Measurements from ENCODE around the gene CBLB.

CBLB gene

GRCh38 chr3:105811518-105812193 is 57.2 kb downstream of the CBLB start:
- Mint-ChIP-seq H3K4me1 (ENCODE audit: low read depth) (peaks cover 27% of the 10 kb centered on the region), H3K27ac (no peak overlapping the region), H3K27me3 (ENCODE audit: low read depth) (no peaks in the 10 kb centered on the region), H3K9me3 (peaks cover 16% of the 10 kb centered on the region), H3K4me3 (no peak overlapping the region), H3K36me3 (ENCODE audit: low read depth) (peaks cover 37% of the 10 kb centered on the region)
- DNase-seq (ENCODE audit: low spot score) = no peak

DNA sequence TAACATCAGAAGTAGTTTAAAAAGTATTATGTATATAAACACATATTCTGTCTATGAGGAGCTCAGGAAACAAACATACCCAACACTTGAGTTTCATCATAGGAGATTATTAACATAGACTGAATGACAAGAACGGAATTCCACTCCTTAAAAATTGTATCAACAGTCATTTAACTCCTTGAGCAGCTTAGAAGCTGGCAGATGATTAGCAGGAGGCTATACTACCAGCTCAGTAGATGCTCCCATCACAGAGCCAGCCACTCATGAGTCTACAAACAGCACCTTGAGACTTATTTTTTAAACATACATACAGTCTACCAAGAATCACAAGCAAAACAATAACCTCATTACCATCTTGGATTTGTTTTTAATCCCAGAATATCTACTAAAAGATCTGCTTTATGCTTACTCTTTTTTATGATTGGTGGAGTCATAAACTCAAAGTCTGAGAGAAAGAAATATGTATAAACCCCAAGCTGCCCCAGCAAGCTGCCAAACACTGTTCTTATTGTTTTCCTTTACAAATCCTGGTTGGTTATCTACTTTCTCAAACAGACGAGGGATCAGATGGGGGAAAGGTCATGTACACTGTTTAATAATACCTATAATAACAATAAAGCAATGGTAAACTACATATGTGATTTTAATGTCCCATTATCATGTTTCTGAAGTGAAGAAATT is 59.5 kb downstream of the CBLB start:
- Mint-ChIP-seq H3K4me3 (no peak overlapping the region), H3K4me1 (ENCODE audit: low read depth) (peaks cover 35% of the 10 kb centered on the region), H3K36me3 (ENCODE audit: low read depth) (peaks cover 33% of the 10 kb centered on the region), H3K9me3 (no peaks in the 10 kb centered on the region), H3K27ac (no peak overlapping the region), H3K27me3 (ENCODE audit: low read depth) (no peaks in the 10 kb centered on the region)
- no peak for DNase-seq (ENCODE audit: low spot score)

GRCh38 chr3:105807701-105808100 is 61.1 kb downstream of the CBLB start:
- Mint-ChIP-seq H3K4me3 (no peak overlapping the region), H3K9me3 (no peaks in the 10 kb centered on the region), H3K36me3 (ENCODE audit: low read depth) (peaks cover 28% of the 10 kb centered on the region), H3K4me1 (ENCODE audit: low read depth) (peaks cover 30% of the 10 kb centered on the region), H3K27me3 (ENCODE audit: low read depth) (no peaks in the 10 kb centered on the region), H3K27ac (no peak overlapping the region)
- DNase-seq (ENCODE audit: low spot score) = no peak

DNA sequence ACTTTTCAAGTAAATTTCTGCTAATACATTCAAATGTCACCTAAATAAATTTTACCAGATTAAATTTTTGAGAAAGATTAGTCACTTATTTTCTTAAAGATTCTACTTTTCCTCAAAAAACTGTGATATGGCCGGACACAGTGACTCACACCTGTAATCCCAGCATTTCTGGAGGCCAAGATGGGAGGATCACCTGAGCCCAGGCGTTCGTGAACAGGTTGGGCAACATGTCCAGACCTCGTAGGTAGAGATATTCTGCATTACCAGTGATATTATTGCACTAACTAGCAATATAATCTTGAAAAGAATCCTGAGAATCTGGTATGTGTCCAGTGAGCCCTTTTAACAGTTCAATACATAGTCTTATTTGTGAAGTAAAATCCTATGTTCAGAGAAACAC is 61.7 kb downstream of the CBLB start:
- H3K4me3 Mint-ChIP-seq = no peak overlapping the region
- peaks cover 30% of the 10 kb centered on the region for H3K4me1 Mint-ChIP-seq (ENCODE audit: low read depth)
- no peaks in the 10 kb centered on the region for H3K9me3 Mint-ChIP-seq
- peaks cover 25% of the 10 kb centered on the region for H3K36me3 Mint-ChIP-seq (ENCODE audit: low read depth)
- no peaks in the 10 kb centered on the region for H3K27me3 Mint-ChIP-seq (ENCODE audit: low read depth)
- H3K27ac Mint-ChIP-seq = no peak overlapping the region
- no peak for DNase-seq (ENCODE audit: low spot score)

DNA sequence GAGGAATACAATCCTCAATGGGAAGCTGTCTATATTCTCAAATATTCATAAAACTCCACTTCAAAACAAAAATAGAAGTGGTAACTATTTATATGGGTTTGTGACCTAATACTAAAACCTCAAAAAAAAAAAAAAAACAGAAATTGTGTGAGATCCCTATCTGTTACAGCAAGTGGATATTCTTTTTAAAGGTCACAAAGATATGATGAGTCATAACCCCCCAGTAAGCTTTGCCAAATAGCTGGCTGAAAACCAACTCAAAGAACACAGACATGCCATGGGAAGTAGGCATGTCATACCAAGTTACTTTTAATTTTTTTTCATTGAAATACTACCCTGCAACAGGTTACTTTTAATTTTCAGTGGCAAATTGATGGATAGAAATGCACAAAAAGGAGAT is 62.5 kb downstream of the CBLB start:
- peak overlapping the region; percentile 35 for H3K4me3 Mint-ChIP-seq
- no peaks in the 10 kb centered on the region for H3K9me3 Mint-ChIP-seq
- no peaks in the 10 kb centered on the region for H3K27me3 Mint-ChIP-seq (ENCODE audit: low read depth)
- DNase-seq (ENCODE audit: low spot score) = no peak
- H3K36me3 Mint-ChIP-seq (ENCODE audit: low read depth) = peaks cover 28% of the 10 kb centered on the region
- H3K4me1 Mint-ChIP-seq (ENCODE audit: low read depth) = peaks cover 34% of the 10 kb centered on the region
- peak overlapping the region; percentile 62 for H3K27ac Mint-ChIP-seq

- Mint-ChIP-seq H3K4me3 (peak overlapping the region; percentile 20), H3K27me3 (ENCODE audit: low read depth) (no peaks in the 10 kb centered on the region), H3K4me1 (ENCODE audit: low read depth) (peaks cover 37% of the 10 kb centered on the region), H3K36me3 (ENCODE audit: low read depth) (peaks cover 27% of the 10 kb centered on the region), H3K27ac (peak overlapping the region; percentile 62), H3K9me3 (no peaks in the 10 kb centered on the region)
- no peak for DNase-seq (ENCODE audit: low spot score)
These were observed 63.4 kb downstream of the CBLB start for GRCh38 chr3:105805404-105805803.

- no peak overlapping the region for H3K4me3 Mint-ChIP-seq
- peaks cover 2% of the 10 kb centered on the region for H3K9me3 Mint-ChIP-seq
- H3K4me1 Mint-ChIP-seq (ENCODE audit: low read depth) = peaks cover 45% of the 10 kb centered on the region
- H3K36me3 Mint-ChIP-seq (ENCODE audit: low read depth) = peaks cover 30% of the 10 kb centered on the region
- no peaks in the 10 kb centered on the region for H3K27me3 Mint-ChIP-seq (ENCODE audit: low read depth)
- no peak for DNase-seq (ENCODE audit: low spot score)
- H3K27ac Mint-ChIP-seq = no peak overlapping the region
These were observed 66.6 kb downstream of the CBLB start for GRCh38 chr3:105802118-105802706.

DNA sequence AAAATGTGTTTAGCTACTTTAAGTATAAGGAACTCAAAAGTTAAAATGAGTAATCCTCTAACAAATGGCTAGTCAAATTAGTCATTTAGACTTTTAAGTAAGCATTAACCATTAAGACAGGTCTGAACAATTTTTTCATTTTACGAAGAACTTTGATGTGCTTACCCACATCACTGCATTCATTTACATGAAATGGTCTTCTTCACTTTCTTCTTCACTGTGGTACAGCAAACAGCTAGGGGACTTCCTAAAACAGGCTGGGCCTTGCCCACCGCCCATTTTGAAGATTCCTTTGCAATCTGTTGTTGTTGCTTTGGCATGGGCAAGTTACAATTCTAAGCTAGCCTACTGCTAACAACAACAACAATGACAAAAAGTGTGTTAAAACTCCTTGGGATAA is 67.4 kb downstream of the CBLB start:
- peaks cover 6% of the 10 kb centered on the region for H3K9me3 Mint-ChIP-seq
- H3K4me3 Mint-ChIP-seq = no peak overlapping the region
- H3K27me3 Mint-ChIP-seq (ENCODE audit: low read depth) = no peaks in the 10 kb centered on the region
- DNase-seq (ENCODE audit: low spot score) = no peak
- H3K4me1 Mint-ChIP-seq (ENCODE audit: low read depth) = peaks cover 46% of the 10 kb centered on the region
- peaks cover 36% of the 10 kb centered on the region for H3K36me3 Mint-ChIP-seq (ENCODE audit: low read depth)
- no peak overlapping the region for H3K27ac Mint-ChIP-seq

DNA sequence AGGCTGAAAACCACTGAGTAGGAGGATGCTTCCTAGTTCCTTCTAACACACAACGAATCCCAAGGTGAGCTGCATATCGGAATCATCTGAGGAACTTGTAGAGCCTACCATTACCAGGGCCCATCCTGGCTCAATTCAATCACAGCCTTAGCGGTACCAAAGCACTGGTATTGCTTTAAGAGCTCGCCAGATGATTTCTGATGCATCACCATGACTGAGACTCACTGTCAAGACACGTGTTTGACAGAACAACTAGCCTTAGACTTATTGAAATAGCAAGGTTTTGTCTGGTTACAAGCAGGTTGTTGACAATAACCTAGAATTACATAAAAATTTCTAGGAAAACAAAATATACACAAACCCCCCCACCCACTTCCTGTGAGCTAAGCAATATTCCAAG is 68.5 kb downstream of the CBLB start:
- peaks cover 43% of the 10 kb centered on the region for H3K4me1 Mint-ChIP-seq (ENCODE audit: low read depth)
- H3K27ac Mint-ChIP-seq = no peak overlapping the region
- H3K36me3 Mint-ChIP-seq (ENCODE audit: low read depth) = peaks cover 38% of the 10 kb centered on the region

GRCh38 chr3:105799286-105799685 is 69.5 kb downstream of the CBLB start:
- H3K27ac Mint-ChIP-seq = no peak overlapping the region
- H3K4me1 Mint-ChIP-seq (ENCODE audit: low read depth) = peaks cover 38% of the 10 kb centered on the region
- H3K36me3 Mint-ChIP-seq (ENCODE audit: low read depth) = peaks cover 34% of the 10 kb centered on the region
- DNase-seq (ENCODE audit: low spot score) = no peak
- H3K27me3 Mint-ChIP-seq (ENCODE audit: low read depth) = no peaks in the 10 kb centered on the region
- H3K4me3 Mint-ChIP-seq = peak overlapping the region; percentile 20
- H3K9me3 Mint-ChIP-seq = peaks cover 12% of the 10 kb centered on the region

More for the DNA sequence above, 68.5 kb downstream of the CBLB start:
- Mint-ChIP-seq H3K4me3 (no peak overlapping the region), H3K27me3 (ENCODE audit: low read depth) (no peaks in the 10 kb centered on the region), H3K9me3 (peaks cover 12% of the 10 kb centered on the region)
- DNase-seq (ENCODE audit: low spot score) = no peak

DNA sequence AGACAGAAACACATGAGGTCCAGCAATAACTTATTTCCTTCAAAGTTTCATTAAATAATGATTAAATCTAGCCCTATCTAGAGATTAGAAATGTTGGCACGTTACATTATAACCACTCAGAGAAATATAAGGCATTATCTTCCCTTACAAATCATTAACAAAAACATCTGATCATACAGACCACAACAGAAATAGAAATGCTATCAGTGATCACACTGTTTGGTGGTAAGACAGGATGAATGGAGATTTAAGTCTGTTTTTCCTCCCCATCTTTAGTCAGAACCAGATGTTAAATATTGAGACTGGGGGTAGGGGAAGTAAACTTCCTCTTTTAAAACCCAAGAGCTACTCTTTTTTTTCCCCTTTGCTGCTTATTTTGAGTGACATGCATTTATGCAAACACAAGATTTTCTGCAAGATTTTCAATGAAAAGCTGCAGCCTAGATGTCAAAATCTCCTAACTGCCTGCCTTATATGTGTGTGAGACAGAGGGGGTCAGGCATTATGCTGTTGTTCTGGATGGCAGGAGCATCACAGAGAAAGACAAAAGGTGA is 70.4 kb downstream of the CBLB start:
- no peak for DNase-seq (ENCODE audit: low spot score)
- H3K4me3 Mint-ChIP-seq = peak overlapping the region; percentile 20
- H3K36me3 Mint-ChIP-seq (ENCODE audit: low read depth) = peaks cover 34% of the 10 kb centered on the region
- H3K9me3 Mint-ChIP-seq = peaks cover 12% of the 10 kb centered on the region
- H3K27me3 Mint-ChIP-seq (ENCODE audit: low read depth) = no peaks in the 10 kb centered on the region
- peaks cover 38% of the 10 kb centered on the region for H3K4me1 Mint-ChIP-seq (ENCODE audit: low read depth)
- peak overlapping the region; percentile 61 for H3K27ac Mint-ChIP-seq

- no peak overlapping the region for H3K4me3 Mint-ChIP-seq
- no peak for DNase-seq (ENCODE audit: low spot score)
- H3K4me1 Mint-ChIP-seq (ENCODE audit: low read depth) = peaks cover 37% of the 10 kb centered on the region
- peaks cover 43% of the 10 kb centered on the region for H3K36me3 Mint-ChIP-seq (ENCODE audit: low read depth)
- no peaks in the 10 kb centered on the region for H3K27me3 Mint-ChIP-seq (ENCODE audit: low read depth)
- peaks cover 12% of the 10 kb centered on the region for H3K9me3 Mint-ChIP-seq
- no peak overlapping the region for H3K27ac Mint-ChIP-seq
These were observed 75.8 kb downstream of the CBLB start for GRCh38 chr3:105793040-105793439.

DNA sequence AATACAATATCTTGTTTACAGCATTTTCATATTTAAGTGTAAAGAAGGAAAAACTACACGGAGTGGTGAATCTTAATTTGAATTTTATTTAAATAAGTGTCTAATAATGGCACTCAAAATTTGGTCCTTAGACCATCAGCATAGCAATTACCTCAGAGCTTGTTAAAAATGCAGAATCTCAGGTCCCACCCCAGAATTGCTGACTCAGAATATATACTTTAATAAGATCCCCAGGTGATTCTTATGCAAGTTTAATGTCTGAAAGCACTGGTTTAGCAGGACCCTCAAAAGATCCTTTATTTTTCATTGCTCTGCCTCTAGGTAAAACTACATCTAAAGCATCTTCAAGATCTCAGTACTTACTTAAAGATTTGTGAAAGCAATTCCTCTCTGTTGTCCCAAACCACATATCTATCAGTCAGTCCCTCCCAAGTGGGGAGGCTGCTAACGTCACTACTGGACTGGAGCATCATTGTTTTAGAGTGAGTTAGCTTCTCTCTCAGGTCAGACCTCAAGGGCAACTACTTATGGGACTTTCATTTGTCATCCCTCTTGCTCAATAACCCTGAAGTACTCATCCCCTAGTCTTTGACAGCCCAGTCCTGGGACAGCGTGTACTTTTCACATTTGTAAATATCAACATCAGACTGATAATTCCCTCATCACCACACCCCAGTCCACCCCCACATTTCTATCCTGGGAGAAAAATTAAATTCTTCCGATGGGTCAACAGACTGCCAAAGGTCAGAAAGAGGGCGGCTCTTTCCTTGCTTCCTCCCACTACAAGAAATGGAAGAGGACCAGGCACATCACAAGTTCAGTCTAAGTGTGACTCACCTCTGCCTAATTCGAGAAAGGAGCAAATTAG is 76.7 kb downstream of the CBLB start:
- peaks cover 45% of the 10 kb centered on the region for H3K36me3 Mint-ChIP-seq (ENCODE audit: low read depth)
- H3K27ac Mint-ChIP-seq = peak overlapping the region; percentile 35
- no peaks in the 10 kb centered on the region for H3K27me3 Mint-ChIP-seq (ENCODE audit: low read depth)
- H3K9me3 Mint-ChIP-seq = peaks cover 10% of the 10 kb centered on the region
- H3K4me1 Mint-ChIP-seq (ENCODE audit: low read depth) = peaks cover 33% of the 10 kb centered on the region
- H3K4me3 Mint-ChIP-seq = no peak overlapping the region
- no peak for DNase-seq (ENCODE audit: low spot score)

Measured in T-helper 2 cell treated with Interferon-gamma antibody and Interleukin-4, amounts not matched to agents 5 μg/mL and 100 μg/mL, for 36 hours (primary cell).